HG02642 (cell line): Measurements from ENCODE around the gene TRPC4AP.
"Not testable (repeated sequence)": the region's sequence is repeated elsewhere in the genome, so short reads cannot be mapped to it uniquely, and the experiment has no call there.

Experiments
- ATAC-seq: cut with Tn5 transposase; IDR thresholded peaks from one replicate; pipeline ENCODE4 v1.9.1; 2021; ENCODE audit warnings: mild to moderate bottlenecking; ENCODE audit not compliant: unreplicated experiment, poor library complexity

TRPC4AP gene, protein sequence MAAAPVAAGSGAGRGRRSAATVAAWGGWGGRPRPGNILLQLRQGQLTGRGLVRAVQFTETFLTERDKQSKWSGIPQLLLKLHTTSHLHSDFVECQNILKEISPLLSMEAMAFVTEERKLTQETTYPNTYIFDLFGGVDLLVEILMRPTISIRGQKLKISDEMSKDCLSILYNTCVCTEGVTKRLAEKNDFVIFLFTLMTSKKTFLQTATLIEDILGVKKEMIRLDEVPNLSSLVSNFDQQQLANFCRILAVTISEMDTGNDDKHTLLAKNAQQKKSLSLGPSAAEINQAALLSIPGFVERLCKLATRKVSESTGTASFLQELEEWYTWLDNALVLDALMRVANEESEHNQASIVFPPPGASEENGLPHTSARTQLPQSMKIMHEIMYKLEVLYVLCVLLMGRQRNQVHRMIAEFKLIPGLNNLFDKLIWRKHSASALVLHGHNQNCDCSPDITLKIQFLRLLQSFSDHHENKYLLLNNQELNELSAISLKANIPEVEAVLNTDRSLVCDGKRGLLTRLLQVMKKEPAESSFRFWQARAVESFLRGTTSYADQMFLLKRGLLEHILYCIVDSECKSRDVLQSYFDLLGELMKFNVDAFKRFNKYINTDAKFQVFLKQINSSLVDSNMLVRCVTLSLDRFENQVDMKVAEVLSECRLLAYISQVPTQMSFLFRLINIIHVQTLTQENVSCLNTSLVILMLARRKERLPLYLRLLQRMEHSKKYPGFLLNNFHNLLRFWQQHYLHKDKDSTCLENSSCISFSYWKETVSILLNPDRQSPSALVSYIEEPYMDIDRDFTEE

DNA sequence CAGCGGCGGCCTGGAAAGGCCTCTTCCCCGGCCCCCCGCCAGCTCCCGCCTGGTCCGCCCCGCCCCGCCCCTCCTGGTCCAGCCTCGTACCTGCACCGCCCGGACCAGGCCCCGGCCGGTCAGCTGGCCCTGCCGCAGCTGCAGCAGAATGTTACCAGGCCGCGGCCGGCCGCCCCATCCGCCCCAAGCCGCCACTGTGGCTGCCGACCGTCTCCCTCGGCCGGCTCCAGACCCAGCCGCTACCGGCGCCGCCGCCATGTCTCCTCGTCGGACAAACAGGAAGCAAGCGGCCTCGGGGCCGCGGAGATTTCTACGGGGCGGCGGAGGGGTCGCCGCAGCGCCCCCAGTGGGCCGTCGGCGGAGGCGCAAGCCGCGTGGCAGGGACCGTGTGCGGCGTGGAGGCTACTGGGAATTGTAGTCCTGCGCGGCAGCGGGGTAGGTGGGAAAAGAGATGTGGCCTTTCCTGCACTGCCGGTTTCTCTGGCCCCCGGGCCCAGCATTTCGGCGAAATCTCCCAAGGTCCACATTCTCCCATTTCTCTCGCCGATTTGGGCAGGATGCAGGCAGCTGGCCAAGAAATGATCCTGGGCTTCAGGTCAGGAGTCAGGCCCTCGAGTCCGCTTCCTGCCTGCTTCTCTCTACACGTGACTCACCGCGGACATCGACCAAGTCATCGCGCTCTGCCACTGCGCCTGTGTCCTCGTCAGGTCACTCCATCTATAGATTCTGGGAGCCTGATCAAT lies at the start of gene TRPC4AP:
TSS of gene TRPC4AP (minus strand) at position 284 of the 743 bp plus-strand sequence. CDS start at position 258, 26 bp downstream.
- peak; percentile 96 for ATAC-seq

DNA sequence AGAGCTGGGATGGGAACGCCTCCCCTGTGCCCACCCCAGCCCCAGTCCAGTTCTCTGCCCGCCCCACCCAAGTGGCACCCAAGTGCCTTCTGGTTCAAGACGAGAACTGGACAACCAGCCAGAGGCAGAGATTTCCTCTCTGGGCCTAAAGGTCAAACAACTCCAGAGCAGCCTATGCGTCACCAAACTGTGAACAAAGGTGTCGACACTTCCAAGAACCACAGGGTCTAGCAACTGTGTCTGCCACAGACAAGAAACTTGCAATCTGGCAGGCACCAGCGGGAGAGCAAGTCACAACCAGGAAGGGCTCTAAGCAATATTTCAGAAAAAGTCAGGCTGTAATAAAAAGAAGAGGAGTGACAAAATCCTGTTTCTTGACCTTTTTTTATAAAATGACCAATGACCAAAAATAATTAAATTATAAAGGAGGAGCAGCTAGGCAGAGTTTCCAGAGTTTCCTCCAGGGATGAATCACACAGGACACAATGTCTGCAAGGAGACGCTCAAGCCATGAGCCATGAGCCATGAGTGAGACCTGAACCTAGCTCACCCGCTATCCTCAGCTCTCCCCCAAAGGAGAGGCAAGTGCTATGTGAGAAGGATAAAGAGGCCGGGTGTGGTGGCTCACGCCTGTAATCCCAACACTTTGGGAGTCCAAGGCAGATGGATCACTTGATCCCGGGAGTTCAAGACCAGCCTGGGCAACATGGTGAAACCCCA lies 43.4 kb upstream of the TRPC4AP start:
- ATAC-seq: no peak

GRCh38 chr20:35134880-35135279 lies 42.3 kb upstream of the TRPC4AP start:
- ATAC-seq: no peak

- no peak for ATAC-seq
Observed at GRCh38 chr20:35134472-35134871, 41.9 kb upstream of the TRPC4AP start.

- no peak for ATAC-seq
Observed at GRCh38 chr20:35133735-35134134, 41.1 kb upstream of the TRPC4AP start.

- no peak for ATAC-seq
Observed at GRCh38 chr20:35133031-35133430, 40.4 kb upstream of the TRPC4AP start.

GRCh38 chr20:35131934-35132333 lies 39.3 kb upstream of the TRPC4AP start:
- no peak for ATAC-seq

DNA sequence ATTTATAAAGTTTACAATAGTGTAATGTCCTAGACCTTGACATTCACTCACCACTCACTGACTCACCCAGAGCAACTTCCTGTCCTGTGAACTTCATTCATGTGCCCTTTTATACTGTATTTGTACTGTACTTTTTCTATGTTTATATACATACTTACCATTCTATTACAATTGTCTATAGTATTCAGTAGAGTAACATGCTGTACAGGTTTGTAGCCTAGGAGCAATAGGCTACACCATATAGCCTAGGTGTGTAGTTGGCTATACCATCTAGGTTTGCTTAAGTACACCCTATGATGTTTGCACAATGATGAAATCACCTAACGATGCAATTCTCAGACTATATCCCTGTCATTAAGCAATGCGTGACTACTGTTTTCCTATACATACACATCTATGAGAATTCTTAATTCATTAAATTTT lies 37.1 kb upstream of the TRPC4AP start:
- no peak for ATAC-seq

- ATAC-seq: no peak
Observed at GRCh38 chr20:35125753-35126152, 33.1 kb upstream of the TRPC4AP start.

DNA sequence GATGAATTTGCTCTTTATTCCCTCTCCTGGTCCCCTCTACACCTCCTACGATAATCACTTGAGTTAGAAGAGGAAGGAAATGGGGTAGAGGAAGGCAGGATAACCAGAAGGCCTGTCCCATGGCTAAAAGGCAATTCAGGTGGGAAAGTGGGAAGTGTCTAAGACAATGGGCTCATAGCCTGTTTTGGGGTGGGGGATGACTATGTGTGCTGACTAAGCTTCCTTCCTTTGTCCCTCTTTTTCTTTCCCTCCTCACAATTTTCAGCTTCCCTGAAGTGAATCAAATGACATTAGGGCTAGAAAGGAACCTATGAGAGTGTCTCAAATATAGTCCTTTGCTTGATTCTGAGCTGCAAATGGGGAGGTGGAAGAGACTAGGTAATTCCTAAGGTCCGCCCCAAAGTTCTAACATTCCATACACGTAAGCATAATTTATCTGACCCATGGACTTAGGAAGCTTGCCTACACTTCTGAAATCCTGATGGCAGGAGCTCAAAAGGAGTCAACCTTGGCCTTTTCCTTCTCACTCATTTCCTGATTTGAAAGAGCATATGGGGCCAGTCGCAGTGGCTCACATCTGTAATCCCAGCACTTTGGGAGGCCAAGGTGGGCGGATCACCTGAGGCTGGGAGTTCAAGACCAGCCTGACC lies 30.3 kb upstream of the TRPC4AP start:
- no peak for ATAC-seq

GRCh38 chr20:35121186-35121585 lies 28.6 kb upstream of the TRPC4AP start:
- ATAC-seq: no peak

GRCh38 chr20:35120012-35120701 lies 27.6 kb upstream of the TRPC4AP start:
- ATAC-seq: no peak

- no peak for ATAC-seq
Observed at GRCh38 chr20:35117629-35118028, 25.0 kb upstream of the TRPC4AP start.

DNA sequence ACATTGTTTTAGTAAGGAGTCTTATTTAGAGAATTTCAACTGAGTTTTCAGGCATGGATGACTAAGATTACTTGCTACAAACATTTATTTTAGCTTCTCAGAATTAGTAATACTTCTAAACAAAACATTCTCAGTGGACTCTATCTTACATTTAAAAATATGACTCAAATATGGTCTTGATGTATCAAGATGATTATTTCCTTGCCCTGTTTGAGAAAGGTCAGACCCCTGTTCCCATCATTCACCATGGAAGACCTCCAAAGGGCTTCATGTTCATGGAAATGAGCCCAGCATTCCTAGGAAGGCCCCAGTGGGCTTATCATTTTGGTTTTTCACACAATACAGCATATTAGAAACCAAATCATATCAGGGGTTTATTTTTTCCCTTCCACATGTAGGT lies 24.6 kb upstream of the TRPC4AP start:
- ATAC-seq: no peak

GRCh38 chr20:35116258-35116657 lies 23.7 kb upstream of the TRPC4AP start:
- ATAC-seq: no peak

GRCh38 chr20:35115606-35116005 lies 23.0 kb upstream of the TRPC4AP start:
- no peak for ATAC-seq

DNA sequence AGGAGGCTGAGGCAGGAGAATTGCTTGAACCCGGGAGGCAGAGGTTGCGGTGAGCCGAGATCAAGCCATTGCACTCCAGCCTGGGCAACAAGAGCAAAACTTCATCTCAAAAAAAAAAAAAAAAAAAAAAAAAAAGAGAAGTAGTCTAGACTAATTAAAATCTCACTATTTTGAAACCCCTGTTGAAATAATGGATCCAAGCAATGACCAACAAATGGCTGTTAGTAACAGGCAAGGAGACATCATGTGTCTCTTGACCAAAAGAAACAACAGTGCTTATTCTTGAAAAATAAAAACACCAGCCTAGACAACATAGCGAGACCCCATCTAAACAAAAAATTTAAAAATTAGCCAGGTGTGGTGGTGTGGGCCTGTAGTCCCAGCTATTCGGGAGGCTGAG lies 19.7 kb upstream of the TRPC4AP start:
- ATAC-seq: not testable (repeated sequence)

DNA sequence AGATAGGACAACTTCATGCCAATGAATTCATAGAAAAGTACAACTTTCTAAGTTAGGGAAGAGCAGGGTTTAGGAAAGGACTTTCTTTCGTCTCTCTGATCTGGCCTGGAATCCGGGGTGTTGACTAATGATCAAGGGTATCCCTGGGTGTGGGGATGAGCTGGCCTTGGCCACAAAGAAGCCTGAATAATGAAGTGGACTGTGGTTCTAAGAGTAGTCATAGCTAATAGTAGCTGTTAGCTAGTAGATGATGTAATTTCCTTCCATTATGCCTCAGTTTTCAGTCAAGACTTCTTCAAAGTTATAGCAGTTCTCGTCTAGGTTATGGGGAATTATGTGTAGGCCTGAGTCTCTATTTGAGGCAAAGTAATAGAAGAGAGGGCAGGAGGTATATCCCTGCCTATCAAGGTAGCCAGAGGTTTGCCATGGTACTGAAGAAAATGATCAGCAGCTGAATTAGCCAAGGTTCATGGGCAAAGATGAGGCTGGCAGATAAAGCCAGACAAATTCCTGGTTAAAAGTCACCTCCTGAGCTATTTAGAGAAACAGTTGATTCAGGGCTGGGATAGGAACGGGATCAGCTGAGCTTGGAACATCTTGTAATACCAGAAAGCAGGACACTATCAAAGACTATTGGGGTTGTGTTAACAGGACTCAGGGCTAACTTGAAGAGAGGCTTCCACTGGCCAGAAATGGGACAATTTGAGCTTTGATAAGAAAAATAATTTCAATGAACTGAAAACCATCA lies 18.7 kb upstream of the TRPC4AP start:
- no peak for ATAC-seq
